ENCODE measurements around the gene TTC28.

The TTC28 gene

DNA sequence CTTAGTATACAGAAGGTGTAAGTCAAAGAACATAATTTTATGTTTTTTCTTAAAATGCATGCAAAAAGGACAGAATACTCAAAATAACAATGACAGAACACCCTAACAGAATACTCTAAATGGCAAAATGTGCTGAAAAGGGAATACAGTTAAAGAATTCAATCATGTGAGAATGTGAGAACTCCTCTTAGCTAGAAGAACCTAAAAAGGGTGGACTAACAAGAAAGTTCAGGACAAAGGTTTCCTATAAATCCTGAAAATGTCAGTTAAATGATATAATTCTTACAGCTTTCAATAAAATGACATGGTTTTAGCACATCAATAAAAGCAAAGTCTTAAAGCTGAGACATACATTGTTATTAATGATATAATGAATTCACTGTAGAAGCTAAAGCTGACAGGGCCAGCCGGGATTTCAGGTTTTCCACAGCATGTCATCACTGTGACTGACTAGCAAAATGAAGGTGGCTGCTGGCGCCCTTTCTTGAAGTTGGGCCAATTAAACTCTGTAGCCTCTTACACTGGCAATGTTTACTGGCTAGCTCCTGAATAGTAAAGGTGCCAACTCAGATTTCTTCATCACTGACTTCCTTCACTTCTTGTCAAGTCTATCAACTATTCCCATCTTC is 244.4 kb downstream of the TTC28 start:
- Histone ChIP-seq H3K27ac (ENCODE audit: low read length) (no peak overlapping the region), H3K4me3 (ENCODE audit: low read depth in 1 of 2, low read length in 2 of 2) (no peak overlapping the region), H3K9me3 (ENCODE audit: control insufficient read depth in 1 of 2, low read length in 2 of 2) (no peaks in the 10 kb centered on the region), H3K36me3 (ENCODE audit: control insufficient read depth in 1 of 2, insufficient read depth in 2 of 2, low read length in 2 of 2) (no peaks in the 10 kb centered on the region), H3K27me3 (ENCODE audit: low read depth, low read length) (no peaks in the 10 kb centered on the region), H3K4me1 (ENCODE audit: control insufficient read depth in 1 of 2, insufficient read depth in 2 of 2, low read length in 2 of 2) (peaks cover 0 to 8% of the 10 kb centered on the region in 2 donors)

DNA sequence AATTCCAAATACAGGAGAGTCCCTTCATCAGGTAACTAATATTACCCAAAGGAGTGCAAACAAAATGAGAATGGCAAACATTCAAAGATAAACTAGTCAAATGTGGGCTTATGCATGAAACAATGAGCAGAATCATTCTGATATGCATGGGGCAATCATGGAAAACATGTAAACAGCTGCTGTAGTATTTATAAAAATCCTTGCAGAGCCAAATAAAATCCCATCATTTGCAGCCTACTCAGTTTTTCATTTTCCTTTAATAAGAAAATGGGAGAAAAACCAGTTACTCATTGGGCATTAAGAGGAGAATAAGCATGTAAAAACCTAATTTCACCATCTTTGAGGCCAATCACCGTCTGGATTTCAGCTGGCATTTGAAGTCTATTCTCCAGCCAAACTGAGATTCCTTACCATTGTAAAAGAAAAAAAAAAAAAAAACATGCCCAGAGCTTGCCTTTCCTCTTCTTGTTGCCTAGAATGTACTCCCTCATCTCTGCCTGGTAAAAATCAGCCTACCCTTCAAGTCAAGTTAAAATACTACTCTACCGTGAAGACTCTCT is 249.1 kb downstream of the TTC28 start:
- no peaks in the 10 kb centered on the region for H3K36me3 ChIP-seq (ENCODE audit: control insufficient read depth in 1 of 2, insufficient read depth in 2 of 2, low read length in 2 of 2)

DNA sequence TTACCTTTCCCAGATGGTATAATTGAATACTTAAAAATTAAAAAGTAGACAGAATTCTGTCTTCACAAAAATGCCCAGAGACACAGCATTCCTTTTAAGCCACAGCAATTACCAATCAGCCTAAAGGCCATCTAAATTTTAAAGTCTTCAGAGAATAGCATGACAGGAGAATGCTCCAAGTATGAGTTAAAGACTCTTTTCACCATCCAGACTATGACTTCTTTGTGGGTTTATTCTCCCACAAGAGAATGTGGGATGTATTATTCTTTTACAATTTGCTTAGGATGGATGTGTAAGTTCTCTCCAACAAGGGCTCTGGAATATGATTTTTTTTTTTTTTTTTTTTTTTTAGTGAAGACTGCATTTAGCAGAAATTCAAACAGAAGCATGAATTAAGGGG is 249.9 kb downstream of the TTC28 start:
- no peak overlapping the region for H3K4me3 ChIP-seq (ENCODE audit: low read depth in 1 of 2, low read length in 2 of 2)
- H3K27me3 ChIP-seq (ENCODE audit: low read depth, low read length): no peaks in the 10 kb centered on the region
- H3K27ac ChIP-seq (ENCODE audit: low read length): no peak overlapping the region
- H3K4me1 ChIP-seq (ENCODE audit: control insufficient read depth in 1 of 2, insufficient read depth in 2 of 2, low read length in 2 of 2): peaks cover 0 to 10% of the 10 kb centered on the region in 2 donors
- H3K36me3 ChIP-seq (ENCODE audit: control insufficient read depth in 1 of 2, insufficient read depth in 2 of 2, low read length in 2 of 2): no peaks in the 10 kb centered on the region
- H3K9me3 ChIP-seq (ENCODE audit: control insufficient read depth in 1 of 2, low read length in 2 of 2): no peaks in the 10 kb centered on the region

More for the DNA sequence above, 249.1 kb downstream of the TTC28 start:
- Histone ChIP-seq H3K27me3 (ENCODE audit: low read depth, low read length) (no peaks in the 10 kb centered on the region), H3K4me1 (ENCODE audit: control insufficient read depth in 1 of 2, insufficient read depth in 2 of 2, low read length in 2 of 2) (peaks cover 0 to 10% of the 10 kb centered on the region in 2 donors), H3K27ac (ENCODE audit: low read length) (no peak overlapping the region), H3K4me3 (ENCODE audit: low read depth in 1 of 2, low read length in 2 of 2) (no peak overlapping the region), H3K9me3 (ENCODE audit: control insufficient read depth in 1 of 2, low read length in 2 of 2) (no peaks in the 10 kb centered on the region)

DNA sequence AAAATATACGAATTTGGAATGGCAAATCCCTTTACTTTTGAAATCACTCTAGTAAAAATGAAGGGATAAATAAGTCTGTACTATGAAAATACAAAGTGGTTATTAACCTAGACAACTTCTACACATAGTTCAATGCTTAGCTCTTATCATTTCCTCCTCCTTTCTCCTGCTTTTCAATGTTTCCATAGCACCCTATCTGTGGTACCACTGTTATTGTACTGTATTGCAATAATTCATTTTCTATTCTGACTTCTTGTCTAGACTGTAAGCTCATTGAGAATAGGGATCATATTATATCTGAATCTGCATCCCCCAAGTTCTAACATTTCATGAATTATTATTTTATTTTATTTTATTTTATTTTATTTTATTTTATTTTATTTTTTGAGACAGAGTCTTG is 251.4 kb downstream of the TTC28 start:
- no peaks in the 10 kb centered on the region for H3K27me3 ChIP-seq (ENCODE audit: low read depth, low read length)
- H3K27ac ChIP-seq (ENCODE audit: low read length): no peak overlapping the region
- H3K4me3 ChIP-seq (ENCODE audit: low read depth in 1 of 2, low read length in 2 of 2): no peak overlapping the region
- H3K36me3 ChIP-seq (ENCODE audit: control insufficient read depth in 1 of 2, insufficient read depth in 2 of 2, low read length in 2 of 2): no peaks in the 10 kb centered on the region
- peaks cover 0 to 10% of the 10 kb centered on the region in 2 donors for H3K4me1 ChIP-seq (ENCODE audit: control insufficient read depth in 1 of 2, insufficient read depth in 2 of 2, low read length in 2 of 2)
- no peaks in the 10 kb centered on the region for H3K9me3 ChIP-seq (ENCODE audit: control insufficient read depth in 1 of 2, low read length in 2 of 2)

DNA sequence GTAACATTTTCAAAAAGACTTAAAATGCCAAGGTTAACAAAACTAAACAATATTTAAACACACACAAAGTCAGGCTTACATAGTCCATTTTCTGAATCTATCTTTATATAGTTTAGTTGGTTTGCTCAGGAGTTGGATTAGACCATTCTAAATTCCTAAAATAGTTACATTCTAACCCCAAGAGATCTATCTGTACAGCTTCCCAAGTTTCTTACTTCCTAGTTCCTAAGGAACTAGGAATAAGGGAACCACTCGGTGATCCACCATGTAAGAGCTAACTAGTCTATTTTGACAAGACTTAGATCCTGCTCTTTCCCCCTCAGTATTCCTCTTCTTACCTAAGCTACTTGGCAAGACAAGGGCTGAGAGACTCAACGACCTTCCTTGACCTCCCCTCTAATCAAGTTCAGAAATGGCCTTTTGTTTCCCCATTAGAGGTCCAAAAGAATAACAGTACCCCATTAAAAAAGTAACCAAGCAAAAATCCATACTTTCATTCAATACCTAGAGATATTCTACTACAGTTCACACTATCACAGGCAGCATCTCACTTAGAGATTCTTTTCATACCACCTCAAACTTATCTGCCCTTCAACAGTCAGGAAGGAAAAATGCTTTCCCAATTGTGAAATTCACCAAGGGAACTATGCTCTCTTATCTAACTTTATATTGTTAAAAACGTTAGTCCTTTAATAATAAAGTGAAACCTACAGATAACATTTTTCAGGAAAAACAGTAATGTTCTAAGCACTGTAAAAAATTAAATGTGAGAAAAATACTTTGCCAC is 253.1 kb downstream of the TTC28 start:
- H3K4me1 ChIP-seq (ENCODE audit: control insufficient read depth in 1 of 2, insufficient read depth in 2 of 2, low read length in 2 of 2): peaks cover 0 to 10% of the 10 kb centered on the region in 2 donors
- H3K27me3 ChIP-seq (ENCODE audit: low read depth, low read length): no peaks in the 10 kb centered on the region
- no peak overlapping the region for H3K27ac ChIP-seq (ENCODE audit: low read length)
- no peak overlapping the region for H3K4me3 ChIP-seq (ENCODE audit: low read depth in 1 of 2, low read length in 2 of 2)
- no peaks in the 10 kb centered on the region for H3K9me3 ChIP-seq (ENCODE audit: control insufficient read depth in 1 of 2, low read length in 2 of 2)
- no peaks in the 10 kb centered on the region for H3K36me3 ChIP-seq (ENCODE audit: control insufficient read depth in 1 of 2, insufficient read depth in 2 of 2, low read length in 2 of 2)

DNA sequence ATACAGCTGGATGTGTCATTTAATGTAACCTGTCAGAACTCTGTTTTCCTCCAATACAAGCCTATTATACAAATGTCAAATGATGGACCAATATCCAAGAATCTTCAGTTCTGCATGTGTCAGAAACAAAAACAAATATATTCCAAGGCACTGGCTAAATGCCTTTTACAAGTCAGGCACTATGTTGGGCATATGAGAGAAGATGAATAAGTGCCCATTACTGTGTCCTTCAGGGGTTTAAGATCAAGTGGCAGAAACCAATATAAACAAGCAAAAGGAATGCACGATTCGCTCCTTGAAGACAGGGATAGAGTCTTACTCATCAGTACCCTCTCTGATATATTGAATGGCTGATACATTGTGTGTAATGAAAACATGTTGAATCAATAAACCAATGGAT is 254.4 kb downstream of the TTC28 start:
- Histone ChIP-seq H3K27me3 (ENCODE audit: low read depth, low read length) (no peaks in the 10 kb centered on the region), H3K27ac (ENCODE audit: low read length) (no peak overlapping the region), H3K4me3 (ENCODE audit: low read depth in 1 of 2, low read length in 2 of 2) (no peak overlapping the region), H3K9me3 (ENCODE audit: control insufficient read depth in 1 of 2, low read length in 2 of 2) (no peaks in the 10 kb centered on the region), H3K4me1 (ENCODE audit: control insufficient read depth in 1 of 2, insufficient read depth in 2 of 2, low read length in 2 of 2) (peaks cover 0 to 2% of the 10 kb centered on the region in 2 donors), H3K36me3 (ENCODE audit: control insufficient read depth in 1 of 2, insufficient read depth in 2 of 2, low read length in 2 of 2) (no peaks in the 10 kb centered on the region)

DNA sequence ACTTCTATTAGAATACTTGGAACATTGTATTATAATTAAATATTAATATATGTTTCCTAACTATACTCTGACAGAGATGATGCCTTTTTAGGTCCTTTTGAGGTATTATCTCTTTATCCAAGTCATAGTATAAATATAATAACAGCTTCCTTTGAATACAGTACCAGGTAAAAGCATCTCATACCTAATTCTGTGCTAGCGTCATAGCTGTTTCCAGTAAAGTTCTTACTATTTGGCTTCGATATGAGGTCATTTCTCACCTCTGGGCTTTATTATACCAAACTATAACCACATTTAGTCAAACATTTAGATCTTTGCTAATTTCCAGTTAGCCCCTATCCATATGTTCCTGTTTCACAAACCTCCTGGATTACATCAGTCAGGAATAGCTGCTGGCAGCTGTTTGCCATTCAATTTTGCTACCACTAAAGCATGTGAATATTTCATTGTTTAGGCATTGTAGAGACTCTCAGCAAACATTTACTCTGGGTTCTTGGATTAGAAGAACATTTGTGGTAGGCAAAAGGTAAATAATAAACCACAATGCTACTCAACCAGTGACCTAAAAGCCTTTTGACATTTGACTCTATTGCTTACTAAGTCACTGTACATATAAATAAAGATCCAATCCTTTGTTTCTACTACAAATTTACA is 255.1 kb downstream of the TTC28 start:
- Histone ChIP-seq H3K9me3 (ENCODE audit: control insufficient read depth in 1 of 2, low read length in 2 of 2) (no peaks in the 10 kb centered on the region), H3K27me3 (ENCODE audit: low read depth, low read length) (no peaks in the 10 kb centered on the region), H3K4me3 (ENCODE audit: low read depth in 1 of 2, low read length in 2 of 2) (no peak overlapping the region), H3K36me3 (ENCODE audit: control insufficient read depth in 1 of 2, insufficient read depth in 2 of 2, low read length in 2 of 2) (no peaks in the 10 kb centered on the region), H3K27ac (ENCODE audit: low read length) (no peak overlapping the region), H3K4me1 (ENCODE audit: control insufficient read depth in 1 of 2, insufficient read depth in 2 of 2, low read length in 2 of 2) (no peaks in the 10 kb centered on the region)

DNA sequence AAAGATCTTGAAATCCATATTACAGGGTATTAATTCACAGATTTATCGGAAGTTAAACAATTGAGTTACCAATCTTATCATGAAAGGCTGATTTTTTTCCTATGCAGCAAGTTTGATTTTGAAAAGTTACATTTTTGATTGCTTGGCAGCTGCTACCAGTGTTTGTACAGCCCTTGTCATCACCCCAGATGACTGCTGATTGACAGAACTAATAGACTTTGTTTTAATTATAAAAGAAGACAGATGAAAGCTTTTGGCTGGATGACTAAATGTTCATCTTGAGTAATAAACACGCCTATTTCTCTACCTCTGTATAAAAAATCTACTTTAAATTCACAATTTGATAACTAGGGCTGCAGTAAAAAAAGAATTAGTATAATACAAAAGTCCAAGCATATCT is 259.7 kb downstream of the TTC28 start:
- Histone ChIP-seq H3K4me1 (ENCODE audit: control insufficient read depth in 1 of 2, insufficient read depth in 2 of 2, low read length in 2 of 2) (no peaks in the 10 kb centered on the region), H3K4me3 (ENCODE audit: low read depth in 1 of 2, low read length in 2 of 2) (no peak overlapping the region), H3K36me3 (ENCODE audit: control insufficient read depth in 1 of 2, insufficient read depth in 2 of 2, low read length in 2 of 2) (no peaks in the 10 kb centered on the region), H3K27me3 (ENCODE audit: low read depth, low read length) (no peaks in the 10 kb centered on the region), H3K9me3 (ENCODE audit: control insufficient read depth in 1 of 2, low read length in 2 of 2) (no peaks in the 10 kb centered on the region), H3K27ac (ENCODE audit: low read length) (no peak overlapping the region)

DNA sequence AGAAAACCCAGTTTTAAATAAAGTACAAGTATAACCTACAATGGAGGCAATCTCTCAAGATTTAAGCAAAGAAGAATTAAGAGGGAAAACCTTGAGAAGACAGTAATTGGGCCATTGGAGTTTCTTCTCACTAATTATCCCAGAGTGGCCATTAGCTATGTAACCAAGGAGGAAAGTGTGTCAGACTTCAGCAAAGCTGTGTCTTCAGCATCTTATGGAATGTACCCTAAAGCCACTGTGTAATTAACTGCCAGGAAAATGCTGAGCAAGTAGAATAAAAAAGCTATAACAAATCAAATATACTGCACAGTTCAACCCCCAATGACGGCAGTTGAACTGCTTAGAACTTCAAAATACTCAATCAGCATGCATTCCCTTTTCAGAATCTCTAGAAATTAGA is 261.6 kb downstream of the TTC28 start:
- Histone ChIP-seq H3K36me3 (ENCODE audit: control insufficient read depth in 1 of 2, insufficient read depth in 2 of 2, low read length in 2 of 2) (no peaks in the 10 kb centered on the region), H3K27ac (ENCODE audit: low read length) (no peak overlapping the region), H3K27me3 (ENCODE audit: low read depth, low read length) (no peaks in the 10 kb centered on the region), H3K9me3 (ENCODE audit: control insufficient read depth in 1 of 2, low read length in 2 of 2) (no peaks in the 10 kb centered on the region), H3K4me1 (ENCODE audit: control insufficient read depth in 1 of 2, insufficient read depth in 2 of 2, low read length in 2 of 2) (peaks cover 8 to 10% of the 10 kb centered on the region in 2 donors), H3K4me3 (ENCODE audit: low read depth in 1 of 2, low read length in 2 of 2) (no peak overlapping the region)

DNA sequence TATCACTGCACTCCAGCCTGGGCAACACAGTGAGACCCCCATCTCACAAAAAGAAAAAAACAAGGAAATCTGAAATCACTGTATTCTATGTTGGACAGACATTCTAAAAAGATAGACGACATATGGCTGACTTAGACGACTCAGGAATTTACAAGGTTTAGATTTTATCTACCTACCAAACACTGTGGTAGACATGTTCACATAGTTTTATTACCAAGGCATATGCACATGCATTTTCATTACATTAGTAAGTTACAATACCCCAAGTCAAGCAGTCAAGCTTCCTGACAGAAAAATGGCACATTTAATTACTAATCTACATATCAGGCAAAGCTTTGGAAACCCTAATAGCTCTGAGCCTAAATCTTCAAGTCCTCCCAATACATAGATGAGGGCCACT is 262.2 kb downstream of the TTC28 start:
- no peaks in the 10 kb centered on the region for H3K36me3 ChIP-seq (ENCODE audit: control insufficient read depth in 1 of 2, insufficient read depth in 2 of 2, low read length in 2 of 2)
- H3K27me3 ChIP-seq (ENCODE audit: low read depth, low read length): no peaks in the 10 kb centered on the region
- no peaks in the 10 kb centered on the region for H3K9me3 ChIP-seq (ENCODE audit: control insufficient read depth in 1 of 2, low read length in 2 of 2)
- peaks cover 8 to 10% of the 10 kb centered on the region in 2 donors for H3K4me1 ChIP-seq (ENCODE audit: control insufficient read depth in 1 of 2, insufficient read depth in 2 of 2, low read length in 2 of 2)
- no peak overlapping the region for H3K27ac ChIP-seq (ENCODE audit: low read length)
- H3K4me3 ChIP-seq (ENCODE audit: low read depth in 1 of 2, low read length in 2 of 2): no peak overlapping the region

DNA sequence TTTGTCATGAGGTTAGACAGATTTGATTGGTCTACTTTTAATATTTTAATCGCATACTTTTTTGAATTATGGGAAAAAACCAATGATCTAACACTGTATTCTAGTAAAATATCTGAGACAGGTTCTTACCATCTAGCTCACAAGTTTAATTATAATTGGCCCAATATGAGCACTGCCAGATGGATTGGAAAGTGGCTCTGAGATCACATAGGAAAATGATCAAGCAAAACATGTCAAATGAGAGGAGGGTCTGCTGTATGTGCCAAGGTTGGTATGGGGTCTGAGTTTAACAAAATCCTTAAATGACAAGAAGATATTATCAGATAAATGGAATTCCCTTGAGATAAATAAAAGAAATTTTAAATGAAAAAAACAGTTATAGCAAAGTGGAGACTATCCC is 264.7 kb downstream of the TTC28 start:
- Histone ChIP-seq H3K36me3 (ENCODE audit: control insufficient read depth in 1 of 2, insufficient read depth in 2 of 2, low read length in 2 of 2) (no peaks in the 10 kb centered on the region), H3K9me3 (ENCODE audit: control insufficient read depth in 1 of 2, low read length in 2 of 2) (no peaks in the 10 kb centered on the region), H3K4me1 (ENCODE audit: control insufficient read depth in 1 of 2, insufficient read depth in 2 of 2, low read length in 2 of 2) (peaks cover 8 to 17% of the 10 kb centered on the region in 2 donors), H3K4me3 (ENCODE audit: low read depth in 1 of 2, low read length in 2 of 2) (no peak overlapping the region), H3K27me3 (ENCODE audit: low read depth, low read length) (no peaks in the 10 kb centered on the region), H3K27ac (ENCODE audit: low read length) (no peak overlapping the region)

All from muscle layer of duodenum (tissue), 2 donors.